IPS-18c (cell line): ENCODE measurements around the gene ZNF460.
A peak's percentile ranks its signal among the peaks of the same experiment; 100 is the strongest.
"Not testable (repeated sequence)": the region's sequence is repeated elsewhere in the genome, so short reads cannot be mapped to it uniquely, and the experiment has no call there.

ENCODE experiments used
- H3K4me3 ChIP-seq: 2 replicates; pipeline ENCODE4 v1.7.0; 2013; ENCODE audit warnings: low read depth, mild to moderate bottlenecking, low read length, moderate library complexity; ENCODE audit not compliant: insufficient read depth
- H3K9me3 ChIP-seq: one replicate; pipeline ENCODE4 v1.6.1; 2013; ENCODE audit warnings: mild to moderate bottlenecking, low read length, moderate library complexity; ENCODE audit not compliant: control insufficient read depth, insufficient read depth

ZNF460 gene

GRCh38 chr19:57271280-57271679 lies 9.0 kb upstream of the ZNF460 start:
- Histone ChIP-seq H3K4me3 (no peak overlapping the region), H3K9me3 (no peaks in the 10 kb centered on the region)

GRCh38 chr19:57273014-57273413 lies 7.3 kb upstream of the ZNF460 start:
- no peaks in the 10 kb centered on the region for H3K9me3 ChIP-seq

GRCh38 chr19:57276430-57276829 lies 3.9 kb upstream of the ZNF460 start:
- peaks cover 2% of the 10 kb centered on the region for H3K9me3 ChIP-seq

More at GRCh38 chr19:57273014-57273413, 7.3 kb upstream of the ZNF460 start:
- H3K4me3 ChIP-seq: no peak overlapping the region

GRCh38 chr19:57278481-57278880 lies 1.8 kb upstream of the ZNF460 start:
- not testable (repeated sequence) for H3K9me3 ChIP-seq, H3K4me3 ChIP-seq

More at GRCh38 chr19:57276430-57276829, 3.9 kb upstream of the ZNF460 start:
- no peak overlapping the region for H3K4me3 ChIP-seq

- peaks cover 2% of the 10 kb centered on the region for H3K9me3 ChIP-seq
- H3K4me3 ChIP-seq: peak overlapping the region; percentile 81
Measured at GRCh38 chr19:57279418-57280164, 694 bp upstream of the ZNF460 start.

- Histone ChIP-seq H3K4me3 (peak overlapping the region; percentile 81), H3K9me3 (peaks cover 2% of the 10 kb centered on the region)
Measured at GRCh38 chr19:57280962-57281400, 696 bp downstream of the ZNF460 start.

- Histone ChIP-seq H3K9me3 (peaks cover 2% of the 10 kb centered on the region), H3K4me3 (peak overlapping the region; percentile 20; the same call in 1 of the 2 replicates)
Measured at GRCh38 chr19:57282011-57282643, 1.8 kb downstream of the ZNF460 start.

- Histone ChIP-seq H3K4me3 (no peak overlapping the region), H3K9me3 (peaks cover 4% of the 10 kb centered on the region)
Measured at GRCh38 chr19:57288373-57288772, 8.1 kb downstream of the ZNF460 start.

GRCh38 chr19:57290970-57291369 lies 10.7 kb downstream of the ZNF460 start:
- Histone ChIP-seq H3K9me3 (peaks cover 4% of the 10 kb centered on the region), H3K4me3 (no peak overlapping the region)

- H3K4me3 ChIP-seq: no peak overlapping the region
- H3K9me3 ChIP-seq: peaks cover 4% of the 10 kb centered on the region
Measured at GRCh38 chr19:57292547-57292946, 12.3 kb downstream of the ZNF460 start.

- Histone ChIP-seq H3K9me3 (peaks cover 4% of the 10 kb centered on the region), H3K4me3 (no peak overlapping the region)
Measured at GRCh38 chr19:57293719-57294118, 13.4 kb downstream of the ZNF460 start.

GRCh38 chr19:57302020-57302465 lies 21.8 kb downstream of the ZNF460 start:
- Histone ChIP-seq H3K4me3 (no peak overlapping the region), H3K9me3 (no peaks in the 10 kb centered on the region)

- no peak overlapping the region for H3K4me3 ChIP-seq
Measured at GRCh38 chr19:57302727-57303401, 22.6 kb downstream of the ZNF460 start.

GRCh38 chr19:57305056-57305455 lies 24.8 kb downstream of the ZNF460 start:
- no peaks in the 10 kb centered on the region for H3K9me3 ChIP-seq

More at GRCh38 chr19:57302727-57303401, 22.6 kb downstream of the ZNF460 start:
- H3K9me3 ChIP-seq: no peaks in the 10 kb centered on the region

GRCh38 chr19:57308514-57308913 lies 28.2 kb downstream of the ZNF460 start:
- Histone ChIP-seq H3K9me3 (no peaks in the 10 kb centered on the region), H3K4me3 (no peak overlapping the region)

More at GRCh38 chr19:57305056-57305455, 24.8 kb downstream of the ZNF460 start:
- no peak overlapping the region for H3K4me3 ChIP-seq

- no peaks in the 10 kb centered on the region for H3K9me3 ChIP-seq
- no peak overlapping the region for H3K4me3 ChIP-seq
Measured at GRCh38 chr19:57310792-57311191, 30.5 kb downstream of the ZNF460 start.

GRCh38 chr19:57314146-57314545 lies 33.9 kb downstream of the ZNF460 start:
- H3K4me3 ChIP-seq: no peak overlapping the region
- no peaks in the 10 kb centered on the region for H3K9me3 ChIP-seq

- H3K9me3 ChIP-seq: no peaks in the 10 kb centered on the region
- H3K4me3 ChIP-seq: no peak overlapping the region
Measured at GRCh38 chr19:57317503-57317902, 37.2 kb downstream of the ZNF460 start.
